Osteocyte (in vitro differentiated cells): ENCODE measurements around the gene CARD18. TPM values are rescaled to one million over a fixed set of nuclear protein-coding genes. Genes with fewer than 3 reads are reported as not detected.

Experiments
- DNase-seq: peaks from one replicate; pipeline ENCODE4 v3.0.0; 2021; ENCODE audit warnings: mixed read lengths; ENCODE audit not compliant: unreplicated experiment; ENCODE audit errors: extremely low spot score
- H3K27ac Mint-ChIP-seq: one replicate; pipeline ENCODE4 v1.8.0; 2021; ENCODE audit warnings: mild to moderate bottlenecking, mixed read lengths; ENCODE audit not compliant: unreplicated experiment
- H3K27me3 Mint-ChIP-seq: one replicate; pipeline ENCODE4 v1.8.0; 2021; ENCODE audit warnings: mixed read lengths; ENCODE audit not compliant: unreplicated experiment
- H3K36me3 Mint-ChIP-seq: one replicate; pipeline ENCODE4 v1.8.0; 2021; ENCODE audit warnings: mixed read lengths; ENCODE audit not compliant: unreplicated experiment
- H3K4me1 Mint-ChIP-seq: one replicate; pipeline ENCODE4 v1.8.0; 2021; ENCODE audit warnings: mixed read lengths; ENCODE audit not compliant: unreplicated experiment
- H3K4me3 Mint-ChIP-seq: one replicate; pipeline ENCODE4 v1.8.0; 2021; ENCODE audit warnings: mild to moderate bottlenecking, moderate library complexity, mixed read lengths; ENCODE audit not compliant: unreplicated experiment
- H3K9me3 Mint-ChIP-seq: one replicate; pipeline ENCODE4 v1.8.0; 2021; ENCODE audit warnings: mixed read lengths; ENCODE audit not compliant: unreplicated experiment
- CTCF ChIP-seq: fragments of 200-600 bp; sonication (generic); IDR thresholded peaks from 2 replicates; pipeline ENCODE4 v1.5.0; 2021; ENCODE audit warnings: antibody characterized with exemption, mild to moderate bottlenecking, moderate library complexity
- total RNA-seq: library from RNA; stranded (reverse); gene quantifications from 2 replicates; pipeline ENCODE4 v1.2.1, GENCODE V29; 2021

The CARD18 gene
- total RNA-seq, 1 donor from 2014 or later, result not detected

- H3K4me3 Mint-ChIP-seq, result no peak overlapping the region
- no peak for DNase-seq
- no peak for TF ChIP-seq CTCF
- H3K9me3 Mint-ChIP-seq, result no peaks in the 10 kb centered on the region
- H3K4me1 Mint-ChIP-seq, result no peaks in the 10 kb centered on the region
- H3K27ac Mint-ChIP-seq, result no peak overlapping the region
- no peaks in the 10 kb centered on the region for H3K36me3 Mint-ChIP-seq
- H3K27me3 Mint-ChIP-seq, result no peaks in the 10 kb centered on the region
Measured at GRCh38 chr11:105144887-105145286, 5.3 kb upstream of the CARD18 start.

GRCh38 chr11:105142167-105142566, 2.6 kb upstream of the CARD18 start:
- Mint-ChIP-seq H3K4me1 (no peaks in the 10 kb centered on the region), H3K27ac (no peak overlapping the region), H3K4me3 (no peak overlapping the region), H3K27me3 (no peaks in the 10 kb centered on the region), H3K36me3 (no peaks in the 10 kb centered on the region), H3K9me3 (no peaks in the 10 kb centered on the region)
- DNase-seq, result no peak
- TF ChIP-seq CTCF, result no peak

GRCh38 chr11:105137286-105137685, 2.3 kb downstream of the CARD18 start:
- Mint-ChIP-seq H3K27me3 (no peaks in the 10 kb centered on the region), H3K36me3 (no peaks in the 10 kb centered on the region), H3K27ac (no peak overlapping the region), H3K4me3 (no peak overlapping the region), H3K9me3 (no peaks in the 10 kb centered on the region), H3K4me1 (no peaks in the 10 kb centered on the region)
- no peak for TF ChIP-seq CTCF
- DNase-seq, result no peak

GRCh38 chr11:105135883-105136282, 3.7 kb downstream of the CARD18 start:
- H3K4me1 Mint-ChIP-seq, result no peaks in the 10 kb centered on the region
- no peaks in the 10 kb centered on the region for H3K27me3 Mint-ChIP-seq
- H3K36me3 Mint-ChIP-seq, result no peaks in the 10 kb centered on the region
- no peak overlapping the region for H3K4me3 Mint-ChIP-seq
- H3K9me3 Mint-ChIP-seq, result peaks cover 6% of the 10 kb centered on the region
- no peak overlapping the region for H3K27ac Mint-ChIP-seq
- no peak for DNase-seq
- no peak for TF ChIP-seq CTCF

GRCh38 chr11:105132716-105133511, 6.7 kb downstream of the CARD18 start:
- H3K4me3 Mint-ChIP-seq, result no peak overlapping the region
- H3K4me1 Mint-ChIP-seq, result no peaks in the 10 kb centered on the region
- peaks cover 13% of the 10 kb centered on the region for H3K9me3 Mint-ChIP-seq
- H3K27me3 Mint-ChIP-seq, result no peaks in the 10 kb centered on the region
- no peak overlapping the region for H3K27ac Mint-ChIP-seq
- no peaks in the 10 kb centered on the region for H3K36me3 Mint-ChIP-seq
- no peak for DNase-seq
- TF ChIP-seq CTCF, result no peak
